Tibial nerve (tissue), 4 donors: ENCODE measurements around the gene HDGFL2.

Experiments used
- EP300 ChIP-seq, 2 donors: sonication (generic); formaldehyde crosslinking; IDR thresholded peaks; one replicate each; pipeline ENCODE4 v1.6.1; 2017; ENCODE audit warnings: antibody characterized with exemption in 2 of 2, mild to moderate bottlenecking in 1 of 2
- POLR2A ChIP-seq, 2 donors: fragments of 450-650 bp; IDR thresholded peaks; one replicate each; pipeline ENCODE4 v1.6.1; 2017; ENCODE audit warnings: antibody characterized with exemption in 2 of 2, mild to moderate bottlenecking in 2 of 2, moderate library complexity in 2 of 2
- TF ChIP-seq, protein P1 (sequence below), 5 experiments: fragments of 200-600 bp in 3 of 5; fragments of 450-650 bp in 2 of 5; sonication (generic) in 3 of 5; IDR thresholded peaks; one replicate each; pipeline ENCODE4 v1.5.1; 2016 to 2019; ENCODE audit warnings: antibody characterized with exemption in 5 of 5, mild to moderate bottlenecking in 3 of 5, moderate library complexity in 2 of 5

DNA sequence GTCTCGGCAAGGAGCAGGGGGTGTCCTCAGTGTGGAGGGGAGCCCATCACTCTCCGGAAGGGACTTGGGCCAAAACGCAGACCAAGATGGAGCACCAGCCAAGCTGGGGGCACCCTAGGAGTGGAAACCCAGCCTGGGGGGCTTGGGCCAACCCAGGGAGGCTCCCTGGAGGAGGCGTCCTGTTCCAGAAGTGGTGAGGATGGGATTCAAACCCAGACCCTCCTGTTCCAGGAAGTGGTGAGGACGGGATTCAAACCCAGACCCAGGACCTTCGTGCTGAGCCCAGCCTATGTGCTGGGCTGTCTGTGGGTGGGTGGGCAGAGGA is 47.0 kb downstream of the HDGFL2 start:
- TF ChIP-seq, protein P1, sequence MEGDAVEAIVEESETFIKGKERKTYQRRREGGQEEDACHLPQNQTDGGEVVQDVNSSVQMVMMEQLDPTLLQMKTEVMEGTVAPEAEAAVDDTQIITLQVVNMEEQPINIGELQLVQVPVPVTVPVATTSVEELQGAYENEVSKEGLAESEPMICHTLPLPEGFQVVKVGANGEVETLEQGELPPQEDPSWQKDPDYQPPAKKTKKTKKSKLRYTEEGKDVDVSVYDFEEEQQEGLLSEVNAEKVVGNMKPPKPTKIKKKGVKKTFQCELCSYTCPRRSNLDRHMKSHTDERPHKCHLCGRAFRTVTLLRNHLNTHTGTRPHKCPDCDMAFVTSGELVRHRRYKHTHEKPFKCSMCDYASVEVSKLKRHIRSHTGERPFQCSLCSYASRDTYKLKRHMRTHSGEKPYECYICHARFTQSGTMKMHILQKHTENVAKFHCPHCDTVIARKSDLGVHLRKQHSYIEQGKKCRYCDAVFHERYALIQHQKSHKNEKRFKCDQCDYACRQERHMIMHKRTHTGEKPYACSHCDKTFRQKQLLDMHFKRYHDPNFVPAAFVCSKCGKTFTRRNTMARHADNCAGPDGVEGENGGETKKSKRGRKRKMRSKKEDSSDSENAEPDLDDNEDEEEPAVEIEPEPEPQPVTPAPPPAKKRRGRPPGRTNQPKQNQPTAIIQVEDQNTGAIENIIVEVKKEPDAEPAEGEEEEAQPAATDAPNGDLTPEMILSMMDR (IDR thresholded peaks at IDR 0.05): no peak
- TF ChIP-seq POLR2A (IDR thresholded peaks at IDR 0.05) (no peak), EP300 (IDR thresholded peaks at IDR 0.05) (no peak)
